A673 (cell line): ENCODE results near the gene RBM39.

ENCODE experiments used
- EZH2 ChIP-seq: fragments of 200-600 bp; sonication (generic); IDR thresholded peaks from 2 replicates; pipeline ENCODE4 v1.6.1; 2017; ENCODE audit warnings: borderline replicate concordance, low read depth, mild to moderate bottlenecking, mixed read lengths, antibody characterized with exemption, low read length; ENCODE audit not compliant: poor library complexity, severe bottlenecking
- TF ChIP-seq, protein P1 (sequence below): fragments of 300-800, 200-600 bp; sonication (generic); conservative IDR thresholded peaks from 2 replicates; pipeline ENCODE4 v1.5.1; 2017; ENCODE audit warnings: low read depth, mild to moderate bottlenecking, antibody characterized with exemption, low read length, moderate library complexity, mixed read lengths

DNA sequence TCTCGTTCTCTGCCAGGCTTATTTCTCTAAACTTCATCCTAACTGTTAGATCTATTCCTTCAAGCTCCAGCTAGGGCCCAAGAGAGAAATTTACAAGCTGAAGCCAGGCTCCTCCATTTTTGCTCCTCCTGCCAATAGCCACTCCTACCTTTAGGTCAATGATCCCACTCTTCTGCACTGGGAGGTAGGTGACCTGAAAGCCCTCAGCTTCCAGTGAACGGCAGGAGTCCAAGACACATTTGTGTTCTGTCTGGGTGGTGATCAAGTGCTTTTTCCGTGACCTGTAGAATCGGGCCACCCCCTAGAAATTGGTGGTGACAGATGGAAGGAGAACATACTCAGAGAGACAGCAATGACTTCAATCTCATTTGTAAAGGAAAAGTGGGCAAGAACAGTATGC, 51.8 kb downstream of the RBM39 start:
- TF ChIP-seq, protein P1, sequence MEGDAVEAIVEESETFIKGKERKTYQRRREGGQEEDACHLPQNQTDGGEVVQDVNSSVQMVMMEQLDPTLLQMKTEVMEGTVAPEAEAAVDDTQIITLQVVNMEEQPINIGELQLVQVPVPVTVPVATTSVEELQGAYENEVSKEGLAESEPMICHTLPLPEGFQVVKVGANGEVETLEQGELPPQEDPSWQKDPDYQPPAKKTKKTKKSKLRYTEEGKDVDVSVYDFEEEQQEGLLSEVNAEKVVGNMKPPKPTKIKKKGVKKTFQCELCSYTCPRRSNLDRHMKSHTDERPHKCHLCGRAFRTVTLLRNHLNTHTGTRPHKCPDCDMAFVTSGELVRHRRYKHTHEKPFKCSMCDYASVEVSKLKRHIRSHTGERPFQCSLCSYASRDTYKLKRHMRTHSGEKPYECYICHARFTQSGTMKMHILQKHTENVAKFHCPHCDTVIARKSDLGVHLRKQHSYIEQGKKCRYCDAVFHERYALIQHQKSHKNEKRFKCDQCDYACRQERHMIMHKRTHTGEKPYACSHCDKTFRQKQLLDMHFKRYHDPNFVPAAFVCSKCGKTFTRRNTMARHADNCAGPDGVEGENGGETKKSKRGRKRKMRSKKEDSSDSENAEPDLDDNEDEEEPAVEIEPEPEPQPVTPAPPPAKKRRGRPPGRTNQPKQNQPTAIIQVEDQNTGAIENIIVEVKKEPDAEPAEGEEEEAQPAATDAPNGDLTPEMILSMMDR = no peak
- TF ChIP-seq EZH2 = no peak
